ENCODE results near the gene EIF2S3B. TPM values are rescaled to one million over a fixed set of nuclear protein-coding genes. Genes with fewer than 3 reads are reported as not detected.

Gene EIF2S3B
- total RNA-seq, 1 donor from 2014 or later = 0.35 TPM

- ATAC-seq (ENCODE audit: poor library complexity) (no peak), DNase-seq (no peak)
- intact Hi-C loops (cut with DNase I) = no loop called here
Observed at GRCh38 chr12:10543499-10543898, 37.8 kb downstream of the EIF2S3B start.

GRCh38 chr12:10551375-10551774 lies 45.7 kb downstream of the EIF2S3B start:
- DNase-seq = no peak
- intact Hi-C loops (cut with DNase I) = no loop called here
- ATAC-seq (ENCODE audit: poor library complexity) = no peak

DNA sequence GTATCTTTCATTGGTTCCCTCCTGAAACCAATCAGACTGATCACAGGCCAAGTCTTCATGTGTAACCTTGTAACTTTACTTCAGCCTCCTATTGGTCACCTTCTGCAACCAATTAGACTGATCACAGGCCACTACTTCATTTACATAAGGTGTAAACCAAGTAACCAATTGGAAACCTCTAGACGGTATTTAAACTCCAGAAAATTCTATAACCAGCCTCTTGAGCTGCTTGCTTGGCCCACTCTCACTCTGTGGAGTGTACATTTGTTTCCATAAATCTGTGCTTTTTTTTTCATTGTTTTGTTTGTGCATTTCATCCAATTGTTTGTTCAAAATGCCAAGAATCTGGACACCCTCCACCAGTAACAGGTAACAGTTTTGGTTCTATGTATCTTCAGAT lies 47.5 kb downstream of the EIF2S3B start:
- intact Hi-C loops (cut with DNase I) = no loop called here
- no peak for ATAC-seq (ENCODE audit: poor library complexity)

GRCh38 chr12:10554228-10554755 lies 48.6 kb downstream of the EIF2S3B start:
- no peak for DNase-seq
- ATAC-seq (ENCODE audit: poor library complexity) = no peak
- intact Hi-C loops (cut with DNase I) = no loop called here

More for the DNA sequence above, 47.5 kb downstream of the EIF2S3B start:
- no peak for DNase-seq

GRCh38 chr12:10554756-10555481 lies 49.2 kb downstream of the EIF2S3B start:
- ATAC-seq (ENCODE audit: poor library complexity) (no peak), DNase-seq (no peak)
- intact Hi-C loops (cut with DNase I) = no loop called here

DNA sequence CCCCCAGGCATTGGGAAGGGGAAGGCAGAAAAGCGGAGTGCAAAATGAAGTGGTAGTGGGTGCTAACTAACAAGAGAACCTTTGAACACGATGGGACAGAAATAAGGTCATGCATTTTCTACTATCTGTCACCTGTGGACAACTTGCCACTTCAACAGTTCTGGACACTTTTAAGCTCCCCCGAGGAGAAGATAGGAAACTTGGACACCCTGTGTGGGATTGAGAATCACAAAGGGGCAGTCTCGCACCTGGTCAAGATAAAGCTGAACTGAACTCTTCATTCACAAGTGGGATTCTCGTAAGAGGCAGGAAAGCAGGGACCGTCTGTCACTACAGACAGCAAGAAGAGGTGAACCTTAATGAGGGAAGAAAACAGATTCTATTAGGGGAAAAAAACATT lies 51.6 kb downstream of the EIF2S3B start:
- DNase-seq (no peak), ATAC-seq (ENCODE audit: poor library complexity) (no peak)
- intact Hi-C loops (cut with DNase I) = no loop called here

GRCh38 chr12:10557766-10558165 lies 52.1 kb downstream of the EIF2S3B start:
- DNase-seq (no peak), ATAC-seq (ENCODE audit: poor library complexity) (no peak)
- intact Hi-C loops (cut with DNase I) = no loop called here

Other genes with a start within 250 kb of the EIF2S3B start
- 1.6 TPM for gene KLRD1, start 198.0 kb upstream of the EIF2S3B start, total RNA-seq
- gene KLRK1, start 115.8 kb upstream of the EIF2S3B start, total RNA-seq = 0.46 TPM
- not detected for gene KLRC4, start 96.1 kb upstream of the EIF2S3B start, total RNA-seq
- gene KLRC3, start 85.3 kb upstream of the EIF2S3B start, total RNA-seq = not detected
- gene KLRC2, start 69.9 kb upstream of the EIF2S3B start, total RNA-seq = not detected
- not detected for gene KLRC1, start 52.5 kb upstream of the EIF2S3B start, total RNA-seq
- gene MAGOHB, start 107.7 kb downstream of the EIF2S3B start, total RNA-seq = 14.0 TPM
- gene STYK1, start 168.2 kb downstream of the EIF2S3B start, total RNA-seq = not detected
- gene YBX3, start 217.4 kb downstream of the EIF2S3B start, total RNA-seq = 535 TPM

Measured in Right ventricle myocardium superior (tissue), 1 donor.